NB4 (cell line): ENCODE results near the gene DYSF.

Experiments
- TF ChIP-seq, protein P1 (sequence below): IDR thresholded peaks from one replicate; pipeline ENCODE4 v1.5.1; 2012; ENCODE audit warnings: low read depth, low read length
- TF ChIP-seq, protein P2 (sequence below): IDR thresholded peaks from 2 replicates; pipeline ENCODE4 v1.6.1; 2011; ENCODE audit warnings: low read depth, low read length

DNA sequence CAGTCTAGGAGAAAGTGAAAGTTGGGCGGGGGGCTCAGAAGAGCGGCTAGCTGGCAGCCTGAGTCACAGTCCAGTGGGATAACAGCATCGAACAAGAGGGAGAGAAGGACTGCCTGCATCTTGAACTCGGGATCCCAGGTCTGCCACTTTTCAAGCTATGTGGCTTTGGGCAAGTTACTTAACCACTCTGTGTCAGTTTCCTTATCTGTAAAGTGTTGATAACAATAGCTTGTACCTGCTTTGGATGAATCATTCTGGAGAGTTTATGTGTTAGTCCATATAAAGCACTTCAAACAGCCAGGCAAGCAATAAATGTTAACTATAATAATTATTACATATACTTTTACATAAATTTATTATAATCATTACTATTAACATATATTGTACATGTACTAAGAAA, 4.6 kb downstream of the DYSF start:
- TF ChIP-seq, protein P1, sequence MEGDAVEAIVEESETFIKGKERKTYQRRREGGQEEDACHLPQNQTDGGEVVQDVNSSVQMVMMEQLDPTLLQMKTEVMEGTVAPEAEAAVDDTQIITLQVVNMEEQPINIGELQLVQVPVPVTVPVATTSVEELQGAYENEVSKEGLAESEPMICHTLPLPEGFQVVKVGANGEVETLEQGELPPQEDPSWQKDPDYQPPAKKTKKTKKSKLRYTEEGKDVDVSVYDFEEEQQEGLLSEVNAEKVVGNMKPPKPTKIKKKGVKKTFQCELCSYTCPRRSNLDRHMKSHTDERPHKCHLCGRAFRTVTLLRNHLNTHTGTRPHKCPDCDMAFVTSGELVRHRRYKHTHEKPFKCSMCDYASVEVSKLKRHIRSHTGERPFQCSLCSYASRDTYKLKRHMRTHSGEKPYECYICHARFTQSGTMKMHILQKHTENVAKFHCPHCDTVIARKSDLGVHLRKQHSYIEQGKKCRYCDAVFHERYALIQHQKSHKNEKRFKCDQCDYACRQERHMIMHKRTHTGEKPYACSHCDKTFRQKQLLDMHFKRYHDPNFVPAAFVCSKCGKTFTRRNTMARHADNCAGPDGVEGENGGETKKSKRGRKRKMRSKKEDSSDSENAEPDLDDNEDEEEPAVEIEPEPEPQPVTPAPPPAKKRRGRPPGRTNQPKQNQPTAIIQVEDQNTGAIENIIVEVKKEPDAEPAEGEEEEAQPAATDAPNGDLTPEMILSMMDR = no peak
- TF ChIP-seq, protein P2, sequence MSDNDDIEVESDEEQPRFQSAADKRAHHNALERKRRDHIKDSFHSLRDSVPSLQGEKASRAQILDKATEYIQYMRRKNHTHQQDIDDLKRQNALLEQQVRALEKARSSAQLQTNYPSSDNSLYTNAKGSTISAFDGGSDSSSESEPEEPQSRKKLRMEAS = no peak
